ENCODE measurements around the gene TMEM254. TPM values are rescaled to one million over a fixed set of nuclear protein-coding genes. Genes with fewer than 3 reads are reported as not detected.

Gene TMEM254
- total RNA-seq, 1 donor: 8.7 TPM

DNA sequence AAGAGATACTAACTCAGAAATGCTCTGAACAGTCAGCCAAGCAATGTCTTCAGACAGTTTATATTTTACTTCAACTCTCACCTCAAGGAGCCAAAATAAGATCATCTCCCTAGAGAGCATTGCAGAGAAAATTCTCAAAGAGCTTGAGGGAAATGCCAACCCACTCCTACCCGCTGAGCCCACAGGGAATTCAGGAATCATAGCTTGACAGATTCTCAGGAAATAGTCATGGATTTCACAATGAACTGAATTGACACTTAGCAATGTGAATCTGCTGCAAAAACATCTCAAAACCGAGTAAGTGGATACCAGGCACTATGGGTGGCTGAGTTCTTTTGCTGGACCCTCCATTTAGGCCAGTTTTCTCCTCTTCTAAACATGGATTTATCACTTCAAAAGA is 44.3 kb downstream of the TMEM254 start:
- Histone ChIP-seq H3K79me2 (ENCODE audit: insufficient read depth, low read length) (no peaks in the 10 kb centered on the region), H3K36me3 (ENCODE audit: insufficient read depth, low read length) (no peaks in the 10 kb centered on the region), H3K4me1 (ENCODE audit: insufficient read depth, low read length) (peaks cover 21% of the 10 kb centered on the region), H4K20me1 (ENCODE audit: insufficient read depth, low read length) (no peaks in the 10 kb centered on the region), H3K27ac (ENCODE audit: low read depth, low read length) (peak overlapping the region; percentile 77), H3K27me3 (ENCODE audit: insufficient read depth, low read length) (no peaks in the 10 kb centered on the region), H3K4me2 (ENCODE audit: insufficient read depth, low read length) (peak overlapping the region; percentile 71), H3K9me3 (ENCODE audit: low read depth, low read length) (no peaks in the 10 kb centered on the region), H2AFZ (ENCODE audit: low read length) (no peak overlapping the region), H3K4me3 (ENCODE audit: insufficient read depth, low read length) (no peak overlapping the region)
- TF ChIP-seq, protein P1, sequence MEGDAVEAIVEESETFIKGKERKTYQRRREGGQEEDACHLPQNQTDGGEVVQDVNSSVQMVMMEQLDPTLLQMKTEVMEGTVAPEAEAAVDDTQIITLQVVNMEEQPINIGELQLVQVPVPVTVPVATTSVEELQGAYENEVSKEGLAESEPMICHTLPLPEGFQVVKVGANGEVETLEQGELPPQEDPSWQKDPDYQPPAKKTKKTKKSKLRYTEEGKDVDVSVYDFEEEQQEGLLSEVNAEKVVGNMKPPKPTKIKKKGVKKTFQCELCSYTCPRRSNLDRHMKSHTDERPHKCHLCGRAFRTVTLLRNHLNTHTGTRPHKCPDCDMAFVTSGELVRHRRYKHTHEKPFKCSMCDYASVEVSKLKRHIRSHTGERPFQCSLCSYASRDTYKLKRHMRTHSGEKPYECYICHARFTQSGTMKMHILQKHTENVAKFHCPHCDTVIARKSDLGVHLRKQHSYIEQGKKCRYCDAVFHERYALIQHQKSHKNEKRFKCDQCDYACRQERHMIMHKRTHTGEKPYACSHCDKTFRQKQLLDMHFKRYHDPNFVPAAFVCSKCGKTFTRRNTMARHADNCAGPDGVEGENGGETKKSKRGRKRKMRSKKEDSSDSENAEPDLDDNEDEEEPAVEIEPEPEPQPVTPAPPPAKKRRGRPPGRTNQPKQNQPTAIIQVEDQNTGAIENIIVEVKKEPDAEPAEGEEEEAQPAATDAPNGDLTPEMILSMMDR (IDR thresholded peaks at IDR 0.05; ENCODE audit: extremely low read depth, low read depth, low read length): no peak
- peak; percentile 77 for DNase-seq (ENCODE audit: insufficient read length, low spot score, missing footprints)

DNA sequence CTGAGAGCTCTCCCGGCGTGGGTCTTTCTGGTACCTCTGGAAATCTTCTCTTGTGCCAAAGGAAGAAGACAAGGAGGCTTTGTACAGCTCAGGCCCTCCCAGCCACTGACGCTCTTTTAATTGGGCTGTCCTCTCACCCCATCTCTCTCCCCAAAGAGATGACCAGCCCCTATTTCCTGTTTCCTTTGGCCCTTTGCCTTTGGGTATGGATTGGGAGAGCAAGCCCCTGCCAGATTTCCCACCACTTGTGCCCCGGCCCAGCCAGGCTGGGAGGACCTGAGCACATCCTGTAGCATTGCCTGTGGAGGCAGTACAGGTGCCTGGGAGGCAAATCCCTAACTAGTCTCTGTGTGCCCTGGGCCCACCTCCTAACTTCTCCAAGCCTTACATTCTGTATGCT is 48.4 kb downstream of the TMEM254 start:
- H2AFZ ChIP-seq (ENCODE audit: low read length): peak overlapping the region; percentile 78
- H3K9me3 ChIP-seq (ENCODE audit: low read depth, low read length): no peaks in the 10 kb centered on the region
- no peaks in the 10 kb centered on the region for H3K36me3 ChIP-seq (ENCODE audit: insufficient read depth, low read length)
- peaks cover 23% of the 10 kb centered on the region for H3K4me1 ChIP-seq (ENCODE audit: insufficient read depth, low read length)
- no peaks in the 10 kb centered on the region for H3K79me2 ChIP-seq (ENCODE audit: insufficient read depth, low read length)
- no peak overlapping the region for H3K4me2 ChIP-seq (ENCODE audit: insufficient read depth, low read length)
- TF ChIP-seq, protein P1 (IDR thresholded peaks at IDR 0.05; ENCODE audit: extremely low read depth, low read depth, low read length): no peak
- peak; percentile 47 for DNase-seq (ENCODE audit: insufficient read length, low spot score, missing footprints)
- no peak overlapping the region for H3K27ac ChIP-seq (ENCODE audit: low read depth, low read length)
- H3K27me3 ChIP-seq (ENCODE audit: insufficient read depth, low read length): no peaks in the 10 kb centered on the region
- H4K20me1 ChIP-seq (ENCODE audit: insufficient read depth, low read length): no peaks in the 10 kb centered on the region
- H3K4me3 ChIP-seq (ENCODE audit: insufficient read depth, low read length): no peak overlapping the region

DNA sequence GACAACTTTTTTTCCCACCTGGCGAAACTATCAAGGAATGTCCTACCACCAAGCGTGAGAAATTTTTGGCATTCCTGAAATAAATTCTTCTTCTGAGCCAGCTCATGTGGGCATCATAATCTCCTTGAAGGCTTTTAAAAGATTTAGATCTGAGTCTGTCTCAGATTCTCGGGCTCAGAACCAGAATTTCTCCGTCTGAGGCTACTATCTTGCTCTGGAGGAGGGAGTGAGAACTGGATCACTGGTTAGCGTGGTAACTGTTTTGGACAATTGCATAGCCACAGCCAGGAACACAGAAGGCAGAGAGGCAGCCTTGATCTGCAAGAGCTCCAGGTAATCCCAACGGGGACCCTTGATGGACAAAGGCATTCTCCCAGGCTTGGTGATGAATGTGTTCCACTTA is 53.0 kb downstream of the TMEM254 start:
- Histone ChIP-seq H3K4me1 (ENCODE audit: insufficient read depth, low read length) (peaks cover 28% of the 10 kb centered on the region), H2AFZ (ENCODE audit: low read length) (no peak overlapping the region), H3K27ac (ENCODE audit: low read depth, low read length) (no peak overlapping the region), H3K36me3 (ENCODE audit: insufficient read depth, low read length) (no peaks in the 10 kb centered on the region), H3K9me3 (ENCODE audit: low read depth, low read length) (no peaks in the 10 kb centered on the region), H3K4me2 (ENCODE audit: insufficient read depth, low read length) (no peak overlapping the region), H3K79me2 (ENCODE audit: insufficient read depth, low read length) (no peaks in the 10 kb centered on the region), H3K4me3 (ENCODE audit: insufficient read depth, low read length) (no peak overlapping the region), H4K20me1 (ENCODE audit: insufficient read depth, low read length) (no peaks in the 10 kb centered on the region), H3K27me3 (ENCODE audit: insufficient read depth, low read length) (no peaks in the 10 kb centered on the region)
- TF ChIP-seq, protein P1 (IDR thresholded peaks at IDR 0.05; ENCODE audit: extremely low read depth, low read depth, low read length): no peak
- DNase-seq (ENCODE audit: insufficient read length, low spot score, missing footprints): no peak

DNA sequence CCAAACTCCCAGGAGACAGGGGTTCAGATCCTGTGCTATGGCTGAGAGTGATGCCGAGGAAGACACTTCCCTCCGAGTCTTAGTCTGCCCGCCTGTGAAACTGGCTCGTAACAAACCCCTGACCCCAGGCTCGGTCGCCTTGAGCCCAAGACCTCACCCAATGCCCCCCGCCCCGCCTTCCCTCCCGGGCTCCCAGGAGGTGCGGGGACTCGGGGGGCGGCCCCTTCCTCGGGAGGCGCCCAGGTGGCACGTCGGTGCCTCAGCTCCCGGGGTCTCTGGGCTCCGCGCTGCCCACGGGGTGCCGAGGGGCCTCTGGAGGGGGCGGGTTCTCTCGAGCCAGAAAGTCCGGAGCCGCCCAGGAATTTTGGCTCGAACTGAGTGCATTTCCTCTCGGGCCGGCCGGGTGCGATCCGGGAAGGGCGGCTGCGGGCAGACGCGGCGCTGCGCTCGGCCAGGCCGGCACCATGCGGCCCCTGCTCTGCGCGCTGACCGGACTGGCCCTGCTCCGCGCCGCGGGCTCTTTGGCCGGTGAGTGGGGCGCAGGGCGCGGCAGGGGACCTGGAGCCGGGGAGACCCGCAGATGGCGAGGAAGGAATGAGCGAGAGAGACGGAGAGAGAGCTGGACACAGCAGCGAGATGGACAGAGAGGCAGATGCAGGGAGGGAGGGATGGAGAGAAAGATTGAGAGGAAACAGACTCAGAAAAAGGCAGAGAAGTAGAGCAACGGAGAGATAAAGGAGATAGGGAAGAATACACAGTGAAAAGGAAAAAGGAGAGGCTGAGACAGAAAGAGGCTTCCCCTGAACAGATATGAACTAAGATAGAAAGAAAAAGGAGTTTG is 54.1 kb downstream of the TMEM254 start, which contains the start of gene PLAC9:
TSS of gene PLAC9 (plus strand) at position 432 of the 841 bp plus-strand sequence. CDS start at position 465, 33 bp downstream.
- Histone ChIP-seq H3K27me3 (ENCODE audit: insufficient read depth, low read length) (no peaks in the 10 kb centered on the region), H3K79me2 (ENCODE audit: insufficient read depth, low read length) (no peaks in the 10 kb centered on the region), H3K9me3 (ENCODE audit: low read depth, low read length) (no peaks in the 10 kb centered on the region), H3K27ac (ENCODE audit: low read depth, low read length) (peak within 1 kb of the TSS; percentile 57), H3K4me1 (ENCODE audit: insufficient read depth, low read length) (peaks cover 35% of the 10 kb centered on the region), H2AFZ (ENCODE audit: low read length) (peak within 1 kb of the TSS; percentile 63), H4K20me1 (ENCODE audit: insufficient read depth, low read length) (no peaks in the 10 kb centered on the region), H3K4me3 (ENCODE audit: insufficient read depth, low read length) (peak within 1 kb of the TSS; percentile 75), H3K4me2 (ENCODE audit: insufficient read depth, low read length) (peak within 1 kb of the TSS; percentile 83), H3K36me3 (ENCODE audit: insufficient read depth, low read length) (no peaks in the 10 kb centered on the region)
- peak; percentile 88 for DNase-seq (ENCODE audit: insufficient read length, low spot score, missing footprints)
- TF ChIP-seq, protein P1 (IDR thresholded peaks at IDR 0.05; ENCODE audit: extremely low read depth, low read depth, low read length): no peak

Measured in osteoblast (primary cell).